ENCODE measurements around the gene NEURL4.

GRCh38 chr17:7282752-7283321, 46.3 kb downstream of the NEURL4 start:
- TF ChIP-seq CTCF (IDR thresholded peaks at IDR 0.05; ENCODE audit: low read depth, low read length) (no peak), EZH2phosphoT487 (IDR thresholded peaks at IDR 0.05; ENCODE audit: low read depth) (no peak)
